Measurements from ENCODE around the gene HHLA2. TPM values are rescaled to one million over a fixed set of nuclear protein-coding genes. Genes with fewer than 3 reads are reported as not detected.

Gene HHLA2
- total RNA-seq, 1 experiment from 2014 or later = 0.07 TPM

DNA sequence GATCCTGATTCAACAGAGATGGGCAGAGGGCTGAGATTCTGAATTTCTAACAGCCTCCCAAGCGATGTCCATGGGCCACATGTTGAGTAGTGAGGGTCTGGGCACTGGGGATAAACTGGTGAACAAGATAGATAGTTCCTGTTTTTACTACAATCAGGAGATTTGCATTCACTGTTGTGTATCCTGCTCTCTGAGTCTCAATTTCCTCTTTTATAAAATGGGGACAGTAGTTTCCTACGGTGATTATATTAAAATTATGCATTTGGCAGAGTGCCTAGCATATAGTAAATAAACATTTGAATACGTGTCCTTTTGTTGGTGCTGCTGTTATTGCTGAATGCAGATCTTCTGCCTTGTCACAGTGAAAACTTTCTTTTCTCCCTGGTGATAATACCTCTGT is 111.5 kb downstream of the HHLA2 start (continued):
- TF ChIP-seq SP1 (CRISPR knock-in tag; conservative IDR thresholded peaks at IDR 0.05) = no peak
- no peak for TF ChIP-seq ZNF219 (CRISPR knock-in tag; IDR thresholded peaks at IDR 0.05; ENCODE audit: borderline replicate concordance)
- TF ChIP-seq OVOL2 (CRISPR knock-in tag; IDR thresholded peaks at IDR 0.05; ENCODE audit: borderline replicate concordance) = no peak
- TF ChIP-seq ATF1 (CRISPR knock-in tag; IDR thresholded peaks at IDR 0.05) = no peak
- TF ChIP-seq, protein P1, sequence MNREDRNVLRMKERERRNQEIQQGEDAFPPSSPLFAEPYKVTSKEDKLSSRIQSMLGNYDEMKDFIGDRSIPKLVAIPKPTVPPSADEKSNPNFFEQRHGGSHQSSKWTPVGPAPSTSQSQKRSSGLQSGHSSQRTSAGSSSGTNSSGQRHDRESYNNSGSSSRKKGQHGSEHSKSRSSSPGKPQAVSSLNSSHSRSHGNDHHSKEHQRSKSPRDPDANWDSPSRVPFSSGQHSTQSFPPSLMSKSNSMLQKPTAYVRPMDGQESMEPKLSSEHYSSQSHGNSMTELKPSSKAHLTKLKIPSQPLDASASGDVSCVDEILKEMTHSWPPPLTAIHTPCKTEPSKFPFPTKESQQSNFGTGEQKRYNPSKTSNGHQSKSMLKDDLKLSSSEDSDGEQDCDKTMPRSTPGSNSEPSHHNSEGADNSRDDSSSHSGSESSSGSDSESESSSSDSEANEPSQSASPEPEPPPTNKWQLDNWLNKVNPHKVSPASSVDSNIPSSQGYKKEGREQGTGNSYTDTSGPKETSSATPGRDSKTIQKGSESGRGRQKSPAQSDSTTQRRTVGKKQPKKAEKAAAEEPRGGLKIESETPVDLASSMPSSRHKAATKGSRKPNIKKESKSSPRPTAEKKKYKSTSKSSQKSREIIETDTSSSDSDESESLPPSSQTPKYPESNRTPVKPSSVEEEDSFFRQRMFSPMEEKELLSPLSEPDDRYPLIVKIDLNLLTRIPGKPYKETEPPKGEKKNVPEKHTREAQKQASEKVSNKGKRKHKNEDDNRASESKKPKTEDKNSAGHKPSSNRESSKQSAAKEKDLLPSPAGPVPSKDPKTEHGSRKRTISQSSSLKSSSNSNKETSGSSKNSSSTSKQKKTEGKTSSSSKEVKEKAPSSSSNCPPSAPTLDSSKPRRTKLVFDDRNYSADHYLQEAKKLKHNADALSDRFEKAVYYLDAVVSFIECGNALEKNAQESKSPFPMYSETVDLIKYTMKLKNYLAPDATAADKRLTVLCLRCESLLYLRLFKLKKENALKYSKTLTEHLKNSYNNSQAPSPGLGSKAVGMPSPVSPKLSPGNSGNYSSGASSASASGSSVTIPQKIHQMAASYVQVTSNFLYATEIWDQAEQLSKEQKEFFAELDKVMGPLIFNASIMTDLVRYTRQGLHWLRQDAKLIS (CRISPR knock-in tag; IDR thresholded peaks at IDR 0.05; ENCODE audit: borderline replicate concordance) = no peak
- no peak for TF ChIP-seq CREB1 (CRISPR knock-in tag; IDR thresholded peaks at IDR 0.05)
- TF ChIP-seq NR3C1 (CRISPR knock-in tag; conservative IDR thresholded peaks at IDR 0.05; ENCODE audit: low read depth) = no peak

DNA sequence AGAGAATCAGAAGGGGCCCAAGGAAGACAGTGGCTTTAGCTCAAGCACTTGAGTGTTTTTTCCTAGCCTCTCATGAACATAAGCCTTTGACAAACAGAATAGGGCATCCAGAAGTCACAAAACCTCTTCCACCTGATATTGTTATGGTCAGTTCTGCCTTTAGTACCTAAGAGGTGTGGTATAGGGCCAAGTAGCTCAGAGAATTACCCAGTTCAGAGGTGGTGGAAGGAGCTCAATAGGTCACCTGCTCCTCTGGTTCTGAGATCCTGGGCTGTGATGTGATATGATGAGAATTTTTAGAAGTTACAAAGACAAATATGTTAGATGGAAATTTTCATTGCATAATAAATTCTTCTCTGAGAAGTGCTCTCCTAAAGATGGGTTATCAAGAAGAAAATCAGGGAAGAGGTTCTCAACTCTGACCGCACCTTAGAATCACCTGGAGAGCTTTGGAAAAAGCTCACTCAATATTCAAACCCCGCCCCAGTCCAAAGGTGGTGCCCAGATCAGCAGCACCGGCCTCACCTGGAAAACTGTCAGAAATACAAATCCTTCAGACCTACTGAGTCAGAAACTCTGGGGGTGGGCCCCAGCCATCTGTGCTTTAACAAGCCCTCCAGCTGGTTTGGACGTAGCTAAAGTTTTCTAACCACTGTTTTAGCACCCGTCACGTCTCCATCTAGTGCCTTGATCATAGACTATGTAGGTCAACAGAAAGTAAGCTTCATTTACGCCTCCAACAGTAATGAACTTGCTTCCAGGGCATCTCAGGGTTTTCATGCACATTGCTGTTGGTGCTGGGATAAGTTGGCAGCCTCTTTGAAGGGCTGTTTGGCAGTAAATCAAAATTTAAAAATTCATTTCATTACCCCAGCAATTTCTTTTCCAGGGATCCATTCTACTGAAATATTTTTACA is 112.8 kb downstream of the HHLA2 start:
- peaks cover 17% of the 10 kb centered on the region for H3K4me1 Mint-ChIP-seq
- ChIA-PET CTCF (no interaction called here), POLR2A (no interaction called here)
- DNase-seq (ENCODE audit: low spot score) (no peak), ATAC-seq (no peak)
- no peak overlapping the region for H3K4me3 Mint-ChIP-seq
- TF ChIP-seq KAT7 (CRISPR knock-in tag; IDR thresholded peaks at IDR 0.05; ENCODE audit: borderline replicate concordance) (no peak), TP53 (CRISPR knock-in tag; IDR thresholded peaks at IDR 0.05) (no peak), ZNF219 (CRISPR knock-in tag; IDR thresholded peaks at IDR 0.05; ENCODE audit: borderline replicate concordance) (no peak), TEAD1 (CRISPR knock-in tag; IDR thresholded peaks at IDR 0.05) (no peak), NR2C2 (CRISPR knock-in tag; IDR thresholded peaks at IDR 0.05) (no peak), SP1 (CRISPR knock-in tag; conservative IDR thresholded peaks at IDR 0.05) (no peak), NR3C1 (CRISPR knock-in tag; conservative IDR thresholded peaks at IDR 0.05; ENCODE audit: low read depth) (no peak), ZBTB21 (CRISPR knock-in tag; IDR thresholded peaks at IDR 0.05; ENCODE audit: borderline replicate concordance) (no peak), CREB1 (CRISPR knock-in tag; IDR thresholded peaks at IDR 0.05) (no peak), SMAD3 (CRISPR knock-in tag; IDR thresholded peaks at IDR 0.05; ENCODE audit: borderline replicate concordance) (no peak), ZNF317 (CRISPR knock-in tag; IDR thresholded peaks at IDR 0.05; ENCODE audit: borderline replicate concordance, low read depth) (no peak), ETV6 (CRISPR knock-in tag; IDR thresholded peaks at IDR 0.05) (no peak), ZNF671 (CRISPR knock-in tag; IDR thresholded peaks at IDR 0.05) (no peak)
- TF ChIP-seq, protein P2, sequence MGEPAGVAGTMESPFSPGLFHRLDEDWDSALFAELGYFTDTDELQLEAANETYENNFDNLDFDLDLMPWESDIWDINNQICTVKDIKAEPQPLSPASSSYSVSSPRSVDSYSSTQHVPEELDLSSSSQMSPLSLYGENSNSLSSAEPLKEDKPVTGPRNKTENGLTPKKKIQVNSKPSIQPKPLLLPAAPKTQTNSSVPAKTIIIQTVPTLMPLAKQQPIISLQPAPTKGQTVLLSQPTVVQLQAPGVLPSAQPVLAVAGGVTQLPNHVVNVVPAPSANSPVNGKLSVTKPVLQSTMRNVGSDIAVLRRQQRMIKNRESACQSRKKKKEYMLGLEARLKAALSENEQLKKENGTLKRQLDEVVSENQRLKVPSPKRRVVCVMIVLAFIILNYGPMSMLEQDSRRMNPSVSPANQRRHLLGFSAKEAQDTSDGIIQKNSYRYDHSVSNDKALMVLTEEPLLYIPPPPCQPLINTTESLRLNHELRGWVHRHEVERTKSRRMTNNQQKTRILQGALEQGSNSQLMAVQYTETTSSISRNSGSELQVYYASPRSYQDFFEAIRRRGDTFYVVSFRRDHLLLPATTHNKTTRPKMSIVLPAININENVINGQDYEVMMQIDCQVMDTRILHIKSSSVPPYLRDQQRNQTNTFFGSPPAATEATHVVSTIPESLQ (CRISPR knock-in tag; IDR thresholded peaks at IDR 0.05) = no peak
- TF ChIP-seq, protein P3, sequence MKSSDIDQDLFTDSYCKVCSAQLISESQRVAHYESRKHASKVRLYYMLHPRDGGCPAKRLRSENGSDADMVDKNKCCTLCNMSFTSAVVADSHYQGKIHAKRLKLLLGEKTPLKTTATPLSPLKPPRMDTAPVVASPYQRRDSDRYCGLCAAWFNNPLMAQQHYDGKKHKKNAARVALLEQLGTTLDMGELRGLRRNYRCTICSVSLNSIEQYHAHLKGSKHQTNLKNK (CRISPR knock-in tag; IDR thresholded peaks at IDR 0.05) = no peak
- TF ChIP-seq, protein P4, sequence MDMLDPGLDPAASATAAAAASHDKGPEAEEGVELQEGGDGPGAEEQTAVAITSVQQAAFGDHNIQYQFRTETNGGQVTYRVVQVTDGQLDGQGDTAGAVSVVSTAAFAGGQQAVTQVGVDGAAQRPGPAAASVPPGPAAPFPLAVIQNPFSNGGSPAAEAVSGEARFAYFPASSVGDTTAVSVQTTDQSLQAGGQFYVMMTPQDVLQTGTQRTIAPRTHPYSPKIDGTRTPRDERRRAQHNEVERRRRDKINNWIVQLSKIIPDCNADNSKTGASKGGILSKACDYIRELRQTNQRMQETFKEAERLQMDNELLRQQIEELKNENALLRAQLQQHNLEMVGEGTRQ (CRISPR knock-in tag; IDR thresholded peaks at IDR 0.05) = no peak
- TF ChIP-seq, protein P5, sequence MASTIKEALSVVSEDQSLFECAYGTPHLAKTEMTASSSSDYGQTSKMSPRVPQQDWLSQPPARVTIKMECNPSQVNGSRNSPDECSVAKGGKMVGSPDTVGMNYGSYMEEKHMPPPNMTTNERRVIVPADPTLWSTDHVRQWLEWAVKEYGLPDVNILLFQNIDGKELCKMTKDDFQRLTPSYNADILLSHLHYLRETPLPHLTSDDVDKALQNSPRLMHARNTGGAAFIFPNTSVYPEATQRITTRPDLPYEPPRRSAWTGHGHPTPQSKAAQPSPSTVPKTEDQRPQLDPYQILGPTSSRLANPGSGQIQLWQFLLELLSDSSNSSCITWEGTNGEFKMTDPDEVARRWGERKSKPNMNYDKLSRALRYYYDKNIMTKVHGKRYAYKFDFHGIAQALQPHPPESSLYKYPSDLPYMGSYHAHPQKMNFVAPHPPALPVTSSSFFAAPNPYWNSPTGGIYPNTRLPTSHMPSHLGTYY (CRISPR knock-in tag; IDR thresholded peaks at IDR 0.05) = no peak
- peaks cover 10% of the 10 kb centered on the region; the same call in 1 of the 2 replicates for H3K9me3 Mint-ChIP-seq
- H3K36me3 Mint-ChIP-seq = no peaks in the 10 kb centered on the region
- no peak overlapping the region for H3K27ac Mint-ChIP-seq
- no peaks in the 10 kb centered on the region; the same call in 1 of the 2 replicates for H3K27me3 Mint-ChIP-seq (ENCODE audit: low read depth)

All from WTC11 (cell line).